ENCODE results near the gene LY6G5C. TPM values are rescaled to one million over a fixed set of nuclear protein-coding genes. Genes with fewer than 3 reads are reported as not detected.

LY6G5C gene
- total RNA-seq, 1 experiment from 2014 or later, result 1.6 TPM

Other genes starting within 250 kb of the LY6G5C start
- 6.2 to 8.4 TPM (median 7.1 TPM) in 5 replicates for gene MICB, start 182.9 kb downstream of the LY6G5C start, total RNA-seq (2022; extraction: Qiagen RNA extraction; ENCODE audit: low read depth)
- gene MCCD1, start 152.1 kb downstream of the LY6G5C start, total RNA-seq (2022; extraction: Qiagen RNA extraction; ENCODE audit: low read depth), result not detected in 5 replicates
- 324 to 377 TPM (median 358 TPM) in 5 replicates for gene DDX39B, start 139.1 kb downstream of the LY6G5C start, total RNA-seq (2022; extraction: Qiagen RNA extraction; ENCODE audit: low read depth)
- gene ATP6V1G2, start 134.5 kb downstream of the LY6G5C start, total RNA-seq (2022; extraction: Qiagen RNA extraction; ENCODE audit: low read depth), result 0.55 to 1.2 TPM (median 0.83 TPM) in 5 replicates
- 10.4 to 11.2 TPM (median 11.1 TPM) in 5 replicates for gene NFKBIL1, start 133.5 kb downstream of the LY6G5C start, total RNA-seq (2022; extraction: Qiagen RNA extraction; ENCODE audit: low read depth)
- 0.17 to 0.34 TPM in 2 of 5 replicates, not detected in the others for gene LTA, start 108.8 kb downstream of the LY6G5C start, total RNA-seq (2022; extraction: Qiagen RNA extraction; ENCODE audit: low read depth)
- gene TNF, start 105.5 kb downstream of the LY6G5C start, total RNA-seq (2022; extraction: Qiagen RNA extraction; ENCODE audit: low read depth), result 0.16 TPM in 1 of 5 replicates, not detected in the others
- 0.21 to 0.65 TPM (median 0.29 TPM) in 4 of 5 replicates, not detected in the other for gene LTB, start 98.6 kb downstream of the LY6G5C start, total RNA-seq (2022; extraction: Qiagen RNA extraction; ENCODE audit: low read depth)
- gene LST1, start 94.8 kb downstream of the LY6G5C start, total RNA-seq (2022; extraction: Qiagen RNA extraction; ENCODE audit: low read depth), result 0.30 to 0.66 TPM in 2 of 5 replicates, not detected in the others
- gene NCR3, start 88.1 kb downstream of the LY6G5C start, total RNA-seq (2022; extraction: Qiagen RNA extraction; ENCODE audit: low read depth), result not detected in 5 replicates
- gene AIF1, start 65.8 kb downstream of the LY6G5C start, total RNA-seq (2022; extraction: Qiagen RNA extraction; ENCODE audit: low read depth), result not detected in 5 replicates
- gene PRRC2A, start 60.4 kb downstream of the LY6G5C start, total RNA-seq (2022; extraction: Qiagen RNA extraction; ENCODE audit: low read depth), result 66.6 to 89.8 TPM (median 85.0 TPM) in 5 replicates
- gene BAG6, start 28.4 kb downstream of the LY6G5C start, total RNA-seq (2022; extraction: Qiagen RNA extraction; ENCODE audit: low read depth), result 114 to 149 TPM (median 138 TPM) in 5 replicates
- gene APOM, start 25.2 kb downstream of the LY6G5C start, total RNA-seq (2022; extraction: Qiagen RNA extraction; ENCODE audit: low read depth), result 2.6 to 4.5 TPM (median 3.1 TPM) in 5 replicates
- 10.6 to 12.7 TPM (median 12.1 TPM) in 5 replicates for gene C6orf47, start 20.3 kb downstream of the LY6G5C start, total RNA-seq (2022; extraction: Qiagen RNA extraction; ENCODE audit: low read depth)
- gene GPANK1, start 16.1 kb downstream of the LY6G5C start, total RNA-seq (2022; extraction: Qiagen RNA extraction; ENCODE audit: low read depth), result 8.2 to 10.4 TPM (median 9.7 TPM) in 5 replicates
- 167 to 186 TPM (median 177 TPM) in 5 replicates for gene CSNK2B, start 15.0 kb downstream of the LY6G5C start, total RNA-seq (2022; extraction: Qiagen RNA extraction; ENCODE audit: low read depth)
- 3.6 to 5.4 TPM (median 4.3 TPM) in 5 replicates for gene LY6G5B, start 11.1 kb downstream of the LY6G5C start, total RNA-seq (2022; extraction: Qiagen RNA extraction; ENCODE audit: low read depth)
- gene ABHD16A, start 22.3 kb upstream of the LY6G5C start, total RNA-seq (2022; extraction: Qiagen RNA extraction; ENCODE audit: low read depth), result 12.8 to 19.4 TPM (median 18.7 TPM) in 5 replicates
- gene LY6G6F, start 25.8 kb upstream of the LY6G5C start, total RNA-seq (2022; extraction: Qiagen RNA extraction; ENCODE audit: low read depth), result not detected in 5 replicates
- not detected in 5 replicates for gene LY6G6D, start 34.3 kb upstream of the LY6G5C start, total RNA-seq (2022; extraction: Qiagen RNA extraction; ENCODE audit: low read depth)
- 0.14 TPM in 1 of 5 replicates, not detected in the others for gene LY6G6C, start 40.7 kb upstream of the LY6G5C start, total RNA-seq (2022; extraction: Qiagen RNA extraction; ENCODE audit: low read depth)
- not detected in 5 replicates for gene MPIG6B, start 42.3 kb upstream of the LY6G5C start, total RNA-seq (2022; extraction: Qiagen RNA extraction; ENCODE audit: low read depth)
- gene DDAH2, start 48.2 kb upstream of the LY6G5C start, total RNA-seq (2022; extraction: Qiagen RNA extraction; ENCODE audit: low read depth), result 26.8 to 31.8 TPM (median 27.9 TPM) in 5 replicates
- gene CLIC1, start 55.5 kb upstream of the LY6G5C start, total RNA-seq (2022; extraction: Qiagen RNA extraction; ENCODE audit: low read depth), result 486 to 498 TPM (median 493 TPM) in 5 replicates
- gene MSH5, start 58.9 kb upstream of the LY6G5C start, total RNA-seq (2022; extraction: Qiagen RNA extraction; ENCODE audit: low read depth), result 10.5 to 13.8 TPM (median 12.5 TPM) in 5 replicates
- 1.6 to 3.9 TPM (median 3.7 TPM) in 5 replicates for gene SAPCD1, start 81.6 kb upstream of the LY6G5C start, total RNA-seq (2022; extraction: Qiagen RNA extraction; ENCODE audit: low read depth)
- gene VWA7, start 96.3 kb upstream of the LY6G5C start, total RNA-seq (2022; extraction: Qiagen RNA extraction; ENCODE audit: low read depth), result 1.2 to 2.0 TPM (median 1.5 TPM) in 5 replicates
- gene VARS1, start 114.7 kb upstream of the LY6G5C start, total RNA-seq (2022; extraction: Qiagen RNA extraction; ENCODE audit: low read depth), result 47.4 to 59.1 TPM (median 53.3 TPM) in 5 replicates
- 52.2 to 66.7 TPM (median 61.9 TPM) in 5 replicates for gene LSM2, start 125.9 kb upstream of the LY6G5C start, total RNA-seq (2022; extraction: Qiagen RNA extraction; ENCODE audit: low read depth)
- 0.82 to 1.5 TPM (median 1.3 TPM) in 5 replicates for gene HSPA1L, start 134.2 kb upstream of the LY6G5C start, total RNA-seq (2022; extraction: Qiagen RNA extraction; ENCODE audit: low read depth)
- gene HSPA1A, start 134.5 kb upstream of the LY6G5C start, total RNA-seq (2022; extraction: Qiagen RNA extraction; ENCODE audit: low read depth), result 148 to 264 TPM (median 205 TPM) in 5 replicates
- 116 to 191 TPM (median 162 TPM) in 5 replicates for gene HSPA1B, start 146.7 kb upstream of the LY6G5C start, total RNA-seq (2022; extraction: Qiagen RNA extraction; ENCODE audit: low read depth)
- 24.9 to 34.9 TPM (median 25.5 TPM) in 5 replicates for gene NEU1, start 181.8 kb upstream of the LY6G5C start, total RNA-seq (2022; extraction: Qiagen RNA extraction; ENCODE audit: low read depth)
- gene SLC44A4, start 197.9 kb upstream of the LY6G5C start, total RNA-seq (2022; extraction: Qiagen RNA extraction; ENCODE audit: low read depth), result 0.05 to 0.21 TPM in 2 of 5 replicates, not detected in the others
- 23.1 to 27.6 TPM (median 27.1 TPM) in 5 replicates for gene EHMT2, start 216.6 kb upstream of the LY6G5C start, total RNA-seq (2022; extraction: Qiagen RNA extraction; ENCODE audit: low read depth)
- gene ZBTB12, start 221.0 kb upstream of the LY6G5C start, total RNA-seq (2022; extraction: Qiagen RNA extraction; ENCODE audit: low read depth), result 3.1 to 4.0 TPM (median 3.5 TPM) in 5 replicates
- gene C2, start 246.7 kb upstream of the LY6G5C start, total RNA-seq (2022; extraction: Qiagen RNA extraction; ENCODE audit: low read depth), result 0.07 to 0.43 TPM (median 0.23 TPM) in 5 replicates